Right lung (tissue), 5 donors: ENCODE results near the gene HIPK2. TPM values are rescaled to one million over a fixed set of nuclear protein-coding genes. Genes with fewer than 3 reads are reported as not detected.
"Not testable (repeated sequence)": the region's sequence is repeated elsewhere in the genome, so short reads cannot be mapped to it uniquely, and the experiment has no call there.

Experiments used
- DNase-seq, 2 donors: peaks; one replicate each; pipeline ENCODE4 v3.0.0-alpha.2; 2013
- polyA plus RNA-seq, 5 donors: library from polyadenylated mRNA; unstranded; fragments of 120-200 nt; gene quantifications; one replicate each; pipeline versions ENCODE4 v1.2.1 to v1.2.3, GENCODE V29; 2013; ENCODE audit warnings: inconsistent platforms in 1 of 5, low replicate concordance in 1 of 5; ENCODE audit not compliant: insufficient read length in 5 of 5, insufficient read depth in 1 of 5

Gene HIPK2
- polyA plus RNA-seq, 5 donors, result 17.6 to 30.1 (median 24.5) TPM

GRCh38 chr7:139630643-139631519, 146.9 kb downstream of the HIPK2 start:
- no peak for DNase-seq

- no peak for DNase-seq
These were observed 148.3 kb downstream of the HIPK2 start for GRCh38 chr7:139629392-139630082.

- no peak for DNase-seq
These were observed 150.0 kb downstream of the HIPK2 start for GRCh38 chr7:139627831-139628230.

- no peak for DNase-seq
These were observed 151.0 kb downstream of the HIPK2 start for GRCh38 chr7:139626817-139627216.

GRCh38 chr7:139623518-139623917, 154.3 kb downstream of the HIPK2 start:
- DNase-seq, result no peak

GRCh38 chr7:139620676-139621344, 157.0 kb downstream of the HIPK2 start:
- no peak for DNase-seq

GRCh38 chr7:139619367-139619657, 158.5 kb downstream of the HIPK2 start:
- DNase-seq, result peak; percentile 23 to 45

GRCh38 chr7:139618482-139619366, 159.1 kb downstream of the HIPK2 start:
- no peak for DNase-seq

GRCh38 chr7:139617074-139617473, 160.7 kb downstream of the HIPK2 start:
- DNase-seq, result no peak

GRCh38 chr7:139614886-139615285, 162.9 kb downstream of the HIPK2 start:
- no peak for DNase-seq

- DNase-seq, result no peak
These were observed 163.8 kb downstream of the HIPK2 start for GRCh38 chr7:139613971-139614411.

GRCh38 chr7:139611556-139611955, 166.2 kb downstream of the HIPK2 start:
- DNase-seq, result not testable (repeated sequence)

GRCh38 chr7:139610595-139610994, 167.2 kb downstream of the HIPK2 start:
- DNase-seq, result no peak

- no peak for DNase-seq
These were observed 173.9 kb downstream of the HIPK2 start for GRCh38 chr7:139603896-139604295.

GRCh38 chr7:139603282-139603681, 174.5 kb downstream of the HIPK2 start:
- no peak for DNase-seq

- no peak for DNase-seq
These were observed 175.6 kb downstream of the HIPK2 start for GRCh38 chr7:139602143-139602722.

- no peak for DNase-seq
These were observed 176.6 kb downstream of the HIPK2 start for GRCh38 chr7:139601176-139601575.

- no peak for DNase-seq
These were observed 177.5 kb downstream of the HIPK2 start for GRCh38 chr7:139600306-139600705.

- no peak for DNase-seq
These were observed 179.2 kb downstream of the HIPK2 start for GRCh38 chr7:139598642-139599041.

- DNase-seq, result no peak
These were observed 180.8 kb downstream of the HIPK2 start for GRCh38 chr7:139597028-139597427.

GRCh38 chr7:139596626-139597025, 181.2 kb downstream of the HIPK2 start:
- no peak for DNase-seq
